Common myeloid progenitor, CD34-positive (primary cell): ENCODE measurements around the gene PRR15L.

Experiments
- CTCF ChIA-PET: fragments of 350-600 bp; sonication (Branson Sonifier 250); formaldehyde crosslinking; loops from one replicate; lab custom pipeline; 2021; ENCODE audit warnings: antibody characterized with exemption; lab: Charles Lee
- POLR2A ChIA-PET: fragments of 350-600 bp; sonication (Branson Sonifier 250); formaldehyde crosslinking; loops from one replicate; lab custom pipeline; 2021; ENCODE audit warnings: antibody characterized with exemption; lab: Charles Lee
- DNase-seq, 3 donors: peaks; one replicate each; pipeline versions ENCODE4 v3.0.0 to v3.0.0-alpha.2; 2013
- H3K27ac ChIP-seq, 2 experiments: 1 replicate in 1 of 2; 2 replicates in 1 of 2; pipeline ENCODE4 v1.7.0; 2013; ENCODE audit warnings: inconsistent platforms in 2 of 2, low read length in 2 of 2, mild to moderate bottlenecking in 2 of 2, low read depth in 1 of 2, moderate library complexity in 1 of 2; ENCODE audit not compliant: severe bottlenecking in 2 of 2, insufficient read depth in 1 of 2, poor library complexity in 1 of 2
- H3K27me3 ChIP-seq, 5 experiments: replicated peaks in 2 of 5; 1 replicate in 3 of 5; 2 replicates in 2 of 5; pipeline versions ENCODE4 v1.6.1 to v1.7.0; 2013; ENCODE audit warnings: low read length in 4 of 5, mild to moderate bottlenecking in 2 of 5, moderate library complexity in 2 of 5, inconsistent platforms in 1 of 5; ENCODE audit not compliant: insufficient read depth in 5 of 5, control insufficient read depth in 4 of 5
- H3K36me3 ChIP-seq, 4 experiments: 1 replicate in 2 of 4; 2 replicates in 2 of 4; pipeline versions ENCODE4 v1.6.1 to v1.7.0; 2013; ENCODE audit warnings: low read length in 3 of 4, control low read depth in 1 of 4, mild to moderate bottlenecking in 1 of 4; ENCODE audit not compliant: control insufficient read depth in 4 of 4, insufficient read depth in 4 of 4
- H3K4me1 ChIP-seq, 4 experiments: 1 replicate in 3 of 4; 2 replicates in 1 of 4; pipeline versions ENCODE4 v1.6.1 to v1.7.1; 2013; ENCODE audit warnings: low read length in 3 of 4, mild to moderate bottlenecking in 3 of 4, control low read depth in 1 of 4, inconsistent platforms in 1 of 4, moderate library complexity in 1 of 4; ENCODE audit not compliant: control insufficient read depth in 4 of 4, insufficient read depth in 4 of 4; ENCODE audit errors: control extremely low read depth in 1 of 4
- H3K4me3 ChIP-seq, 7 experiments: 1 replicate in 4 of 7; 2 replicates in 3 of 7; pipeline versions ENCODE4 v1.5.1 to v1.7.0; 2013; ENCODE audit warnings: mild to moderate bottlenecking in 7 of 7, low read length in 6 of 7, moderate library complexity in 6 of 7, inconsistent platforms in 2 of 7, low read depth in 2 of 7, control low read depth in 1 of 7; ENCODE audit not compliant: insufficient read depth in 4 of 7, control insufficient read depth in 1 of 7; ENCODE audit errors: extremely low read depth in 1 of 7
- H3K9me3 ChIP-seq, 5 experiments: 1 replicate in 4 of 5; 2 replicates in 1 of 5; pipeline versions ENCODE4 v1.6.1 to v1.7.1; 2013; ENCODE audit warnings: low read length in 4 of 5, mild to moderate bottlenecking in 2 of 5, inconsistent platforms in 1 of 5, low read depth in 1 of 5, moderate library complexity in 1 of 5; ENCODE audit not compliant: control insufficient read depth in 4 of 5, insufficient read depth in 2 of 5; ENCODE audit errors: control extremely low read depth in 1 of 5
- WGBS: methylation state at CpG from one replicate; pipeline ENCODE4 v1.1.5; 2013; ENCODE audit not compliant: insufficient coverage; 5-methylcytosine and 5-hydroxymethylcytosine counted together

PRR15L gene

GRCh38 chr17:47931848-47932247 lies 25.8 kb downstream of the PRR15L start:
- CTCF ChIA-PET, result interaction anchor here (0.6 to 1.2 kb wide), 2 partner anchors 19 to 39 kb away, joined by 3 to 4 read pairs; partner anchors contain the start of gene CDK5RAP3
- 100% methylated on average over 2 of the region's 4 CpGs for whole genome bisulfite sequencing
- Histone ChIP-seq H3K27me3 (no peaks in the 10 kb centered on the region), H3K27ac (no peak overlapping the region), H3K4me1 (peaks cover 0 to 22% (median 15%) of the 10 kb centered on the region in 4 experiments), H3K4me3 (no peak overlapping the region), H3K36me3 (peaks cover 6 to 21% (median 18%) of the 10 kb centered on the region in 4 experiments), H3K9me3 (no peaks in the 10 kb centered on the region)
- DNase-seq, result no peak
- POLR2A ChIA-PET, result no interaction called here

- Histone ChIP-seq H3K9me3 (no peaks in the 10 kb centered on the region), H3K27ac (peak overlapping the region in 1 of 2 experiments; percentile 31), H3K4me3 (peak overlapping the region in 1 of 7 experiments; percentile 28), H3K27me3 (no peaks in the 10 kb centered on the region), H3K4me1 (peaks cover 0 to 22% (median 14%) of the 10 kb centered on the region in 4 experiments), H3K36me3 (peaks cover 7 to 37% (median 33%) of the 10 kb centered on the region in 4 experiments)
- CTCF ChIA-PET, result interaction anchor here (0.7 to 2.5 kb wide), 10 partner anchors 8 to 97 kb away, joined by 3 to 11 read pairs (median 4); partner anchors contain the start of genes CDK5RAP3 and PNPO
- POLR2A ChIA-PET, result no interaction called here
- 90% methylated on average over 10 of the region's 10 CpGs for WGBS
- no peak for DNase-seq
These were observed 28.3 kb downstream of the PRR15L start for GRCh38 chr17:47929218-47930000.

GRCh38 chr17:47928415-47928814 lies 29.3 kb downstream of the PRR15L start:
- H3K4me1 ChIP-seq, result peaks cover 0 to 22% (median 14%) of the 10 kb centered on the region in 4 experiments
- WGBS, result no CpG with 5 or more reads among the region's 2 CpGs
- DNase-seq, result peak; percentile 83 to 97 (median 95)
- peak overlapping the region in 1 of 2 experiments; percentile 40 for H3K27ac ChIP-seq
- H3K4me3 ChIP-seq, result peak overlapping the region in 1 of 7 experiments; percentile 23
- POLR2A ChIA-PET, result no interaction called here
- CTCF ChIA-PET, result interaction anchor here (0.7 to 2.5 kb wide), 7 partner anchors 9 to 42 kb away, joined by 3 to 8 read pairs (median 4); partner anchors contain the start of genes CDK5RAP3 and PNPO
- H3K9me3 ChIP-seq, result no peaks in the 10 kb centered on the region
- H3K36me3 ChIP-seq, result peaks cover 9 to 46% (median 37%) of the 10 kb centered on the region in 4 experiments
- no peaks in the 10 kb centered on the region for H3K27me3 ChIP-seq

GRCh38 chr17:47927821-47928400 lies 29.8 kb downstream of the PRR15L start:
- peaks cover 9 to 51% (median 43%) of the 10 kb centered on the region in 4 experiments for H3K36me3 ChIP-seq
- H3K9me3 ChIP-seq, result no peaks in the 10 kb centered on the region
- no peak for DNase-seq
- ChIA-PET POLR2A (no interaction called here), CTCF (interaction anchor here (1.3 to 1.6 kb wide), 2 partner anchors 9 to 19 kb away, joined by 3 to 5 read pairs; no protein-coding TSS in a partner anchor)
- H3K27me3 ChIP-seq, result no peaks in the 10 kb centered on the region
- H3K4me1 ChIP-seq, result peaks cover 0 to 22% (median 14%) of the 10 kb centered on the region in 4 experiments
- no peak overlapping the region for H3K4me3 ChIP-seq
- 95% methylated on average over 10 of the region's 20 CpGs for WGBS
- peak overlapping the region in 1 of 2 experiments; percentile 40 for H3K27ac ChIP-seq

DNA sequence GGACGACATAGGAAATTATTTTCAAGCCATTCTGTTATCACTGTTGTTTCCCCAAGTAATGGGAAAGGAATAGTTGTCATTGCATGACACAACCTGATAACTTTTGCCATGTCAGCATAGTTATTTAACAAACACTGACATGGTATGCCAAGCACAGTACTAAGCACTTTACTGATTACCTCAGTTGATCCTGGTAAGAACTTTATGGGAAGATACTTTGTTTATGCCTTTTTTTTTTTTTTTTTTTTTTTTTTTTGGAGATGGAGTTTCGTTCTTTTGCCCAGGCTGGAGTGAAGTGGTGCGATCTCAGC lies 32.0 kb downstream of the PRR15L start:
- DNase-seq, result no peak
- WGBS, result 93% methylated on average over 3 of the region's 3 CpGs
- Histone ChIP-seq H3K4me1 (peaks cover 0 to 22% (median 14%) of the 10 kb centered on the region in 4 experiments), H3K27me3 (no peaks in the 10 kb centered on the region), H3K36me3 (peaks cover 9 to 58% (median 43%) of the 10 kb centered on the region in 4 experiments), H3K4me3 (no peak overlapping the region), H3K27ac (no peak overlapping the region), H3K9me3 (no peaks in the 10 kb centered on the region)
- CTCF ChIA-PET, result no interaction called here
- POLR2A ChIA-PET, result no interaction called here

GRCh38 chr17:47924785-47925677 lies 32.7 kb downstream of the PRR15L start:
- Histone ChIP-seq H3K9me3 (no peaks in the 10 kb centered on the region), H3K36me3 (peaks cover 6 to 53% (median 37%) of the 10 kb centered on the region in 4 experiments), H3K4me3 (no peak overlapping the region), H3K27me3 (no peaks in the 10 kb centered on the region), H3K27ac (no peak overlapping the region), H3K4me1 (peaks cover 0 to 22% (median 14%) of the 10 kb centered on the region in 4 experiments)
- ChIA-PET POLR2A (no interaction called here), CTCF (interaction anchor here (0.9 to 1.3 kb wide), 2 partner anchors 20 to 22 kb away, joined by 3 to 4 read pairs; no protein-coding TSS in a partner anchor)
- over 99% methylated on average over 22 of the region's 23 CpGs for WGBS
- no peak for DNase-seq
